Stimulated activated effector memory CD8-positive, alpha-beta T cell treated with anti-CD3 and anti-CD28 coated beads, Interleukin-12 subunit alpha, Interleukin-12 subunit beta, amount 100 ng/mL, for 72 hours (primary cell): ENCODE measurements around the gene SIRT7.
A peak's percentile ranks its signal among the peaks of the same experiment; 100 is the strongest.

ENCODE experiments used
- ATAC-seq: fragments of 150-1000 bp; cut with Tn5 transposase; 2 replicates; pipeline ENCODE4 v1.10.0; 2021
- DNase-seq, 2 donors: peaks; one replicate each; pipeline ENCODE4 v3.0.0; 2021 to 2022; ENCODE audit warnings: low spot score in 2 of 2
- H3K27ac Mint-ChIP-seq: one replicate; pipeline ENCODE4 v1.8.0; 2022; ENCODE audit warnings: mild to moderate bottlenecking, mixed read lengths
- H3K36me3 Mint-ChIP-seq: one replicate; pipeline ENCODE4 v1.8.0; 2022; ENCODE audit warnings: mild to moderate bottlenecking, mixed read lengths
- H3K4me1 Mint-ChIP-seq: one replicate; pipeline ENCODE4 v1.8.0; 2022; ENCODE audit warnings: mixed read lengths
- H3K4me3 Mint-ChIP-seq: one replicate; pipeline ENCODE4 v1.8.0; 2022; ENCODE audit warnings: mild to moderate bottlenecking, mixed read lengths
- H3K9me3 Mint-ChIP-seq: one replicate; pipeline ENCODE4 v1.8.0; 2022; ENCODE audit warnings: mixed read lengths

Gene SIRT7

GRCh38 chr17:81942167-81942553 lies 24.2 kb upstream of the SIRT7 start:
- no peaks in the 10 kb centered on the region for H3K9me3 Mint-ChIP-seq

DNA sequence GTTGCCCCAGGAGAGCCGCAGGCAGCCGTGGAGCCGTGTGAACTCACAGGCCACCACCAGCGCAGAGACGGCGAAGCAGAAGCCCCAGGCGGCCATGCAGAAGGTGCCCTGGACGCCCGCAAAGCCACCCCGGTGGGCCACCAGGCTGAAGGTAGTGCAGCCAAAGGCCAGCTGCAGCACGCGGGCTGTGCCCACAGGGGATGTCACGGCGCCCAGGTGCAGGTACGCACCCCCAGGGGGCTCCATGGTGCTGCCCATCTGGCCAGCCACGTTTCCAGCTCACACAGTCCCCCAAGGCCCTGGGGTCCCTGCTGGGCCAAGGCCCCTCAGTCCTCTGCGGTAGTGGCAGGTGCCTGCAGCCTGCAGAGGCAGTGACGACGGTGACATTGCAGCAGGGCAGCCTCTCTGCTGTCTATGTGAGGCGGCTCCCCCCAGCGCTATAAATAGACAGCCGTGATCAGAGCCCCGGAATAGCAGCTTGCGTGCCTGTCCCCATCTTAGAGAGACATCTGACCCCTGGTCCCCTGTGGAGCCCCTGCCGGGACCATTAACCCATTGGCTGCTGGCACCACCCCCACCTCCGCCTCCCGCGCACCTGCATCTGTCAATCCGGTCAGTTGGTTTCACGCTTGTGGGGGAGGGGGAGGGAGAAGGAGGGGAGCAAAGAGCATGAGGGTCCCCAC lies 23.6 kb upstream of the SIRT7 start:
- Mint-ChIP-seq H3K27ac (no peak overlapping the region), H3K4me3 (no peak overlapping the region), H3K36me3 (no peaks in the 10 kb centered on the region), H3K9me3 (no peaks in the 10 kb centered on the region), H3K4me1 (peaks cover 10% of the 10 kb centered on the region)
- no peak for ATAC-seq
- no peak for DNase-seq

More at GRCh38 chr17:81942167-81942553, 24.2 kb upstream of the SIRT7 start:
- no peak for DNase-seq
- Mint-ChIP-seq H3K4me1 (peaks cover 8% of the 10 kb centered on the region), H3K36me3 (no peaks in the 10 kb centered on the region), H3K4me3 (no peak overlapping the region), H3K27ac (no peak overlapping the region)
- ATAC-seq = no peak

DNA sequence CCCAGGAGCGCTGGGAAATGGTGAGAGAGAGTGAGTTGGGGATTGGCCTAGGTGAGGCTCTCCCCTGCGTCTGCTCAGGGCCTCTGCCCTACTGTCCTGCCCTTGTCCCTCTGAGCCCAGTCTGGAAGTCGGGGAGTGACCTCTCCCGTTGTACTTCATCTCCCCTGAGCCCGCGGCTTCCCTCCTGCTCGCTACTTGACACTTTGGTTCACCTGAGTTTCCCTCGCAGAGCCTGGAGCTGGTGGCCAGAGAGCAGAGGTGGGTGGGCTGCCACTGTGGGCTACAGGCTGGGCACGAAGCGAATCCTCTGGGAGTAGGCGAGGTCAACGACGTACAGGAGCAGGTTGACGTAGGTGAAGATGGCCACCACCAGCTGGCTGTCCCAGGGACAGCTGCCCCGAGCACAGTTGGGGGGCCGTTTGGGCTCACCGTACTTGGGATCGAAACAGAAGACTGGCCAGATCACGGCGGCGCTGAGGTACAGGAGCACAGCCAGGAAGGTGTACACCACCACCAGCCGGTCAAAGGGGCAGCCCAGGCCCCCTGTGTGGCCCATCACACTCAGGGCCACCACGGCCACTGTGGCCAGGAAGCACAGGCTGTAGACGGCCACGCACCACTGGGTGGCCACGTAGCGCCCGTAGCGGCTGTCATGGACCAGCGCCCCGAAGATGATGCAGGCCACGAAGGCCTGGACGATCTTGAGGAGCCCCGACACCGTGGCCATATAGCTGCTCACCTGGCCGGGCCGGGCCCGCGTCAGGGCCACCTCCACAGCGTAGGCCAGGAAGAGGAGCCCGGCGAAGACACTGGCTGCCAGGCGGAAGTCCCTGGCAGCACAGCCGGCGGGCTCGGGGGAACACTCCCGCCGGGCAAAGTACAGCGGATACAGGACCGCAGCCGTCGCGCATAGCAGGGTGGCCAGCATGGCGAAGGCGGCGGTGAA lies 22.8 kb upstream of the SIRT7 start:
- no peaks in the 10 kb centered on the region for H3K9me3 Mint-ChIP-seq
- H3K36me3 Mint-ChIP-seq = no peaks in the 10 kb centered on the region
- peaks cover 17% of the 10 kb centered on the region for H3K4me1 Mint-ChIP-seq
- no peak overlapping the region for H3K27ac Mint-ChIP-seq
- ATAC-seq (no peak), DNase-seq (no peak)
- no peak overlapping the region for H3K4me3 Mint-ChIP-seq

DNA sequence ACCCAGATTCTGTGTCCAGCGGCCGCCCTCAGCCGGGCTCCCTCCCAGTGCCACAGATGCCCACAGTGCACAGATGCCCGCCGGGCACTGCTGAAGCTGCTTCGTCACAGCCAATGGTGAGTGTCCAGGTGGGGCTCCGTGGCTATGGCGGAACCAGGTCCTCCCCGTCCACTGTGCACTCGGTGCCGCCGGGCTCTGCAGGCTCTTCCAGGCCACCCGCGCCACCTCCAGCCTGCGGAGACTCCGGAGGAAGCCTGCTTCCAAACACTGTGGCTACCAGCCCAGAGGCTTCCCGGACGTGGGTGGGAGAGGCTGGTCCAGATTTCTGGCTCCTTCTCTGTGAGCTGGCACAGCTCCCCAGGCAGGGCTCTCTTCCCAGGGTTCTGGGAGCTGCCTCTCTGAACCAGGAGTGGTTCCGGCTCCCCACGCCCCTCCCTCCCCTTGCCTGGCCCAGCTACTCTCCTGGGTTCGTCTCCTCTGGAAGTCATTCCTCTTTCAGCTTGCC lies 22.0 kb upstream of the SIRT7 start:
- no peaks in the 10 kb centered on the region for H3K36me3 Mint-ChIP-seq

GRCh38 chr17:81939218-81939617 lies 21.2 kb upstream of the SIRT7 start:
- H3K9me3 Mint-ChIP-seq = no peaks in the 10 kb centered on the region
- H3K4me3 Mint-ChIP-seq = no peak overlapping the region
- ATAC-seq (no peak), DNase-seq (no peak)
- H3K27ac Mint-ChIP-seq = no peak overlapping the region
- peaks cover 20% of the 10 kb centered on the region for H3K4me1 Mint-ChIP-seq
- no peaks in the 10 kb centered on the region for H3K36me3 Mint-ChIP-seq

More for the DNA sequence above, 22.0 kb upstream of the SIRT7 start:
- no peak overlapping the region for H3K27ac Mint-ChIP-seq
- no peaks in the 10 kb centered on the region for H3K9me3 Mint-ChIP-seq
- ATAC-seq = no peak
- H3K4me3 Mint-ChIP-seq = no peak overlapping the region
- no peak for DNase-seq
- peaks cover 20% of the 10 kb centered on the region for H3K4me1 Mint-ChIP-seq

DNA sequence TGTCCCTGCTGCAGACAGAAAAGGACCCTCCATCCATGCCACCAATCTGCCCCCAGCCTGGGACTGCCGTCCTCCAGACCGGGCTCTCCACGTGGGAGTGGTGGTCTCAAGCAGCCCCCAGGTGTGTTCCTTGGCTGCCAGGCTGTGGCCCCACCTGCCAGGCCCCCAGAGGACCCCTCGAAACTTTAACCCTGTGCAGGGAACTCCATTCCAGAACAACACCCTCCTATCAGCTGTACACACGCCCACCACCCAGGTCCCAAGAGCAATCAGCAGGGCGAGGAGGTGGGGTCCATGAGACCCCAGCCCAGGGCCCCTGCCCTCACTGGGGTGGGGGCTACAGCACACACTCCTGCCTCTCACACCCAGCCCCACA lies 17.7 kb upstream of the SIRT7 start:
- peaks cover 17% of the 10 kb centered on the region for H3K36me3 Mint-ChIP-seq
- no peak overlapping the region for H3K27ac Mint-ChIP-seq

GRCh38 chr17:81934850-81935708 lies 17.1 kb upstream of the SIRT7 start:
- peaks cover 17% of the 10 kb centered on the region for H3K36me3 Mint-ChIP-seq
- ATAC-seq = no peak
- H3K4me1 Mint-ChIP-seq = peaks cover 35% of the 10 kb centered on the region
- H3K4me3 Mint-ChIP-seq = peak overlapping the region; percentile 77
- DNase-seq = no peak
- H3K9me3 Mint-ChIP-seq = no peaks in the 10 kb centered on the region
- H3K27ac Mint-ChIP-seq = no peak overlapping the region

More for the DNA sequence above, 17.7 kb upstream of the SIRT7 start:
- H3K9me3 Mint-ChIP-seq = no peaks in the 10 kb centered on the region
- peak overlapping the region; percentile 77 for H3K4me3 Mint-ChIP-seq
- no peak for DNase-seq
- peaks cover 34% of the 10 kb centered on the region for H3K4me1 Mint-ChIP-seq
- no peak for ATAC-seq

GRCh38 chr17:81934098-81934757 lies 16.3 kb upstream of the SIRT7 start:
- ATAC-seq = no peak
- DNase-seq = no peak
- peaks cover 35% of the 10 kb centered on the region for H3K4me1 Mint-ChIP-seq
- no peak overlapping the region for H3K4me3 Mint-ChIP-seq
- H3K36me3 Mint-ChIP-seq = peaks cover 17% of the 10 kb centered on the region
- no peaks in the 10 kb centered on the region for H3K9me3 Mint-ChIP-seq
- H3K27ac Mint-ChIP-seq = peak overlapping the region; percentile 6

GRCh38 chr17:81933178-81933699 lies 15.3 kb upstream of the SIRT7 start:
- DNase-seq (no peak), ATAC-seq (no peak)
- Mint-ChIP-seq H3K4me1 (peaks cover 35% of the 10 kb centered on the region), H3K27ac (peak overlapping the region; percentile 6), H3K4me3 (no peak overlapping the region), H3K36me3 (peaks cover 17% of the 10 kb centered on the region), H3K9me3 (no peaks in the 10 kb centered on the region)

DNA sequence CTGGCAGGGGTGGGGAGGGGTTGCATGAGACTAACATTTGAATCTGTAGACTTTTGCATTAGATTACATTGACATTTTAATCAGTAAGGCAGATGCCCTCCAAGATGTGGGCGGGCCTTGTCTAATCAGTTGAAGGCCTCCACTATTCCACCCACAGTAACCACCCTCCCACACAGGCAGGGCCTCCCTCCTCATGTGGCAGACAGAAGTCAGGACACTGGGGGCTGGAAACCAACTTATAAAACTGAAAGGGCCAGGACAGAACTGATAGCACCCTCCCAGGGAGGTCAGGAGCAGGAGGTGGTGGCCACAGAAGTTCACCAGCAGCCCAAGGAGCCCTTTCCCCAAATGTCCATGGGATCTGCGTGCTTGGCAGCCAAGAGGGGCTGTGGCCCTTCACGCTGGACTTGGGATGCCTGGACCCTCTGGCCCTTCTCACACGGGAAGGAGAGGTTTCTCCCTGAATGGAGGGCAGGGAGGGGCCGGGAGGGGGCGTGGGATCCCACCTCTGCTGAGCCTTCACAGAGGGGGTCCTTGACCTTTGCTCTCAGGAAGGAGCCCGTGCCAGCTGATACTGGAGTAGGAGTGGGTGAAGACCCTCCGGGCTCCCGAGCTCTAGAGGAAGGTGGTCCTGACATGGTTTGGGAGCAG lies 14.5 kb upstream of the SIRT7 start:
- H3K4me1 Mint-ChIP-seq = peaks cover 28% of the 10 kb centered on the region
- H3K4me3 Mint-ChIP-seq = no peak overlapping the region
- H3K9me3 Mint-ChIP-seq = no peaks in the 10 kb centered on the region
- no peak for DNase-seq
- H3K27ac Mint-ChIP-seq = no peak overlapping the region
- H3K36me3 Mint-ChIP-seq = peaks cover 21% of the 10 kb centered on the region
- ATAC-seq = no peak

GRCh38 chr17:81931557-81932332 lies 13.8 kb upstream of the SIRT7 start:
- peaks cover 27% of the 10 kb centered on the region for H3K4me1 Mint-ChIP-seq
- H3K36me3 Mint-ChIP-seq = peaks cover 26% of the 10 kb centered on the region
- no peak for ATAC-seq
- H3K27ac Mint-ChIP-seq = no peak overlapping the region
- no peaks in the 10 kb centered on the region for H3K9me3 Mint-ChIP-seq
- no peak overlapping the region for H3K4me3 Mint-ChIP-seq
- no peak for DNase-seq

DNA sequence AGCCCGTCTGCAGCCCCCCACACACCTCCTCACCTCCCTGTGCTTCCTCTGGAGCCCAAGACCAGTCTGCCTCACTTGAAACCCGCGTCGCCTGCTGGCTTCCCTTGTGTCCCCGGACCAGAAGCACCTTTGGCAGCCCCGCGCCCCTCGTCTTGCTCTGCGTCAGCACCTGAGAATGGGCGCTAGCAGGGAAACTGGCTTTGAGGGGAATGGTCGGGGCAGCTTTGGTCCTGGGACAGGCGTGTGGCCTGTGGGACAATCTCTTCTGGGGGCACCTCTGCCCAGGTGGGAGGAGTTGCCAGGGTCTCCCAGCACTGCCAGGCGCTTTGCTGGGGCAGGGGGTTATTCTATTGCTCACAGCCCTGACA lies 13.2 kb upstream of the SIRT7 start:
- peaks cover 31% of the 10 kb centered on the region for H3K36me3 Mint-ChIP-seq
- H3K27ac Mint-ChIP-seq = peak overlapping the region; percentile 29
- H3K4me3 Mint-ChIP-seq = no peak overlapping the region
- no peaks in the 10 kb centered on the region for H3K9me3 Mint-ChIP-seq
- ATAC-seq (no peak), DNase-seq (no peak)
- peaks cover 28% of the 10 kb centered on the region for H3K4me1 Mint-ChIP-seq
